Parathyroid adenoma (tissue), 2 donors: ENCODE results near the gene GSN.

Source experiments
- H2AFZ ChIP-seq: fragments of 300-600 bp; sonication (generic); one replicate; pipeline ENCODE4 v1.7.0; 2017; ENCODE audit warnings: antibody characterized with exemption, mild to moderate bottlenecking
- H3K27ac ChIP-seq: fragments of 300-600 bp; sonication (generic); one replicate; pipeline ENCODE4 v1.7.0; 2017
- H3K27me3 ChIP-seq: fragments of 300-600 bp; sonication (generic); one replicate; pipeline ENCODE4 v1.7.0; 2017; ENCODE audit warnings: low read length; ENCODE audit not compliant: control insufficient read depth, insufficient read depth
- H3K36me3 ChIP-seq: fragments of 300-600 bp; sonication (generic); one replicate; pipeline ENCODE4 v1.7.0; 2017; ENCODE audit warnings: low read length; ENCODE audit not compliant: control insufficient read depth, insufficient read depth
- H3K4me1 ChIP-seq: fragments of 300-600 bp; sonication (generic); one replicate; pipeline ENCODE4 v1.7.0; 2017; ENCODE audit warnings: control low read depth
- H3K4me2 ChIP-seq: fragments of 300-600 bp; sonication (generic); one replicate; pipeline ENCODE4 v1.7.0; 2017; ENCODE audit warnings: low read length
- H3K4me3 ChIP-seq: fragments of 300-600 bp; sonication (generic); one replicate; pipeline ENCODE4 v1.7.0; 2017; ENCODE audit warnings: low read depth, low read length
- H3K79me2 ChIP-seq: fragments of 300-600 bp; sonication (generic); one replicate; pipeline ENCODE4 v1.7.0; 2017; ENCODE audit warnings: control low read depth
- H3K9ac ChIP-seq: fragments of 300-600 bp; sonication (generic); one replicate; pipeline ENCODE4 v1.7.0; 2017; ENCODE audit warnings: mild to moderate bottlenecking
- H3K9me3 ChIP-seq: fragments of 300-600 bp; sonication (generic); one replicate; pipeline ENCODE4 v1.7.0; 2017; ENCODE audit warnings: low read length; ENCODE audit not compliant: control insufficient read depth
- CTCF ChIP-seq: fragments of 300-600 bp; sonication (generic); IDR thresholded peaks from one replicate; pipeline ENCODE4 v1.7.0; 2017; ENCODE audit warnings: antibody characterized with exemption, mild to moderate bottlenecking
- donor health status: primary hyperparathyroidism.

GSN gene

DNA sequence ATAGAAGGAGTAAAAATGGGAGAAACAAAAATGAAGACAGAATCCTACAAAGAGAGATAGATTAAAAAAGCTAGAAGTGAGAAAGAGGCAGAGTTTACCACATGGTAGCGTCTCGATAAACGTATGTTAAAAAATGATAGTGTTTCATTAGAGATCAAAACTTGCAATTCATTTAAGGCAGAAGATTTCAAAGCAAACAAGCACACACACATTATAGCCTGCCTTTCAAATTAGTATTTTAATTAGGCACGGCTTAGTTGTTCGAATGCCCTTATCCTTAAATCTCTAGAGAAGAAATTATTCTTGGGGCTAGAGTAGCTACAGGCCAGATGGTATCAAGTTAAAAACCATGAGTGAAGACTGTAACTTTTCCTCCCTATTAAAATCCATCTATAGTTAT lies 96.1 kb downstream of the GSN start:
- TF ChIP-seq CTCF, result no peak
- H3K27me3 ChIP-seq, result no peaks in the 10 kb centered on the region
- H3K4me1 ChIP-seq, result no peaks in the 10 kb centered on the region
- H3K4me2 ChIP-seq, result no peak overlapping the region
- peak overlapping the region; percentile 29 for H3K27ac ChIP-seq
- no peaks in the 10 kb centered on the region for H3K9me3 ChIP-seq
- no peak overlapping the region for H2AFZ ChIP-seq
- no peaks in the 10 kb centered on the region for H3K36me3 ChIP-seq
- H3K9ac ChIP-seq, result no peak overlapping the region
- no peak overlapping the region for H3K4me3 ChIP-seq
- no peaks in the 10 kb centered on the region for H3K79me2 ChIP-seq

- TF ChIP-seq CTCF, result no peak
- Histone ChIP-seq H3K4me3 (no peak overlapping the region), H3K79me2 (no peaks in the 10 kb centered on the region), H3K27me3 (no peaks in the 10 kb centered on the region), H2AFZ (no peak overlapping the region), H3K4me2 (no peak overlapping the region), H3K9ac (no peak overlapping the region), H3K9me3 (no peaks in the 10 kb centered on the region), H3K36me3 (no peaks in the 10 kb centered on the region), H3K27ac (peak overlapping the region; percentile 12), H3K4me1 (no peaks in the 10 kb centered on the region)
These were observed 96.9 kb downstream of the GSN start for GRCh38 chr9:121364886-121365285.

DNA sequence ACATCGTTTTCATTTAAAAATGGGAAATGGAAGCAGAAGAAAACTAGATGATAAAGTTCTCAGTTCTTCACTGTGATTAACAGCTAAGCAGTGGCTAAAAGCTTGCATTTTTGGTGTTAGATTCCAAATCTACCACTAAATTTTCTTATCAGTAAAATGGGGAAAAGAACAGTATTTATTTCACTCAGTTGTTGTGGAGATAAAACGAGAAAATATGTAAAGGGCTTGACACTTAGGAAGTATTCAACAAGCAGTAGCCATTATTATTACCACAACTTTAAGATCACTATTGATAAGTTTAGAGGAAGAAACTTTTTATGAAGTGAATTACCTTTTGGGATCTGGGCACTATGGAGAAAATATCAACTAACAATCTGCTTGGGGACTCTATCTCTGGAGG lies 97.6 kb downstream of the GSN start:
- Histone ChIP-seq H3K36me3 (no peaks in the 10 kb centered on the region), H3K9me3 (no peaks in the 10 kb centered on the region), H3K9ac (no peak overlapping the region), H3K4me1 (no peaks in the 10 kb centered on the region), H3K27me3 (no peaks in the 10 kb centered on the region), H2AFZ (no peak overlapping the region), H3K4me2 (no peak overlapping the region), H3K4me3 (no peak overlapping the region), H3K27ac (no peak overlapping the region), H3K79me2 (no peaks in the 10 kb centered on the region)
- no peak for TF ChIP-seq CTCF

DNA sequence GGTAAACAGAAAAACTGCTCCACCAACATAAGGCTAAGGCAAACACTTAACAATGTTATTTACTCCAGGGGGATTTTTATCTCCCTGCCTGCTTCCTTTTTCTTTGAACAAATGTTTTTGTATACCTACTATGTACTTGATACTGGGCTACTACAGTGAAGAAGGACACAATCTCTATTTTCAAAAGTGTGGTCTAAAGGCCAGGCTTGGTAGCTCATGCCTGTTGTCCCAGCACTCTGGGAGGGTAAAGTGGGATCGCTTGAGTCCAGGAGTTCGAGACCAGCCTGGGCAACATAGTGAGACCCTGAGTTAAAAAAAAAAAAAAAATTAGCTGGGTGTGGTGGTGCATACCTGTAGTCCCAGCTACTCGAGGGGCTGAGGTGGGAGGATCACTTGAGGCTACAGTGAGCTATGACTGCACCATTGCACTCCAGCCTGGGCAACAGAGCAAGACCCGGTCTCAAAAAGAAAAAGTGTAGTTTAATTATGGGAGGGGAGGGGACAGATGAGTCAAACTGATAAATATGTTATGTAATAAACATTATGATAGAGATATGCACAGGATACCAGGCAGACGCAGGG lies 98.7 kb downstream of the GSN start:
- H3K4me1 ChIP-seq, result no peaks in the 10 kb centered on the region
- no peak overlapping the region for H2AFZ ChIP-seq
- H3K27ac ChIP-seq, result no peak overlapping the region
- no peak overlapping the region for H3K9ac ChIP-seq
- H3K4me2 ChIP-seq, result no peak overlapping the region
- no peaks in the 10 kb centered on the region for H3K9me3 ChIP-seq
- H3K27me3 ChIP-seq, result no peaks in the 10 kb centered on the region
- H3K4me3 ChIP-seq, result no peak overlapping the region
- H3K36me3 ChIP-seq, result no peaks in the 10 kb centered on the region
- no peaks in the 10 kb centered on the region for H3K79me2 ChIP-seq
- TF ChIP-seq CTCF, result no peak

DNA sequence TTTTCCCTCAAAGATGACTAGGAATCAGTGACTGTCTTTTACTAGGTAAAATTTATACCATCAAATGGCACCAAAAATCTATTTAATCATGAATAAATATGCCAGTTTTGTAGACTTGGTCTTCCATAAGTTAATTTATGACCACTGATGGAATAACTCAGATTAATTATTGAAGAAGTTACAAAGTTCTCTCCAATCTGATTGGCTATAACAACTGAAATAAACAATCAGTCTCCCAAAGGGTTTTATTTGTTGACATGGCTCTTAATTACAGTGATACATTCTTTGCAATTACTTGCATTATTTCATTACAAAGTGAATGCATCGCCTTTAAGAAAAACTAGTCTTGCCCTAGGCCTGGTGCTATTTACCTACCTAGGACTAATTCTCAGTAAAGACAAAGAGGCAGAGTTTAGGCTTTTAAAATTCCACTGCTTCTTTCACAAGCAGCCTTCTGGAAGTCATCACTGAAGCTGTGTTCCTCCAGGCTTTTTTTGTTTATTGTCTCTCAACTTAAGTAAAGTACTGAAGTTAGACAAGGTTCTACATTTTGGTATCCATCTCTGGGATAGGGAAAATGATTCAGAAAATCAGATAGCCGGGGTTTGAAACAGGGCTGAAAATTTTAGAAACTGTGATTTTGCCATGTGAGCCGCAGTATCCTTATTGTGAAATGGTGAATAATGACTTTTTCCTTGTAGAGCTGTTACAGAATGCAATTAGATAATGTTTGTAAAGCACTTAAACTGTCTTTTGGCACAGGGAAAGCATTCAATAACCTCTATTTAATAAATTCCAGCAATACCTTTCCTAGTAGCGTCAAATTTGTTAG lies 99.6 kb downstream of the GSN start:
- Histone ChIP-seq H3K4me2 (peak overlapping the region; percentile 14), H3K9ac (no peak overlapping the region), H2AFZ (no peak overlapping the region), H3K79me2 (no peaks in the 10 kb centered on the region), H3K36me3 (no peaks in the 10 kb centered on the region), H3K27ac (peak overlapping the region; percentile 81), H3K4me1 (no peaks in the 10 kb centered on the region), H3K9me3 (no peaks in the 10 kb centered on the region), H3K4me3 (peak overlapping the region; percentile 81), H3K27me3 (no peaks in the 10 kb centered on the region)
- no peak for TF ChIP-seq CTCF
